Cardiac muscle cell (in vitro differentiated cells and primary cell): ENCODE data around the gene TMEM203. TPM values are rescaled to one million over a fixed set of nuclear protein-coding genes. Genes with fewer than 3 reads are reported as not detected.

Source experiments
- DNase-seq, 2 donors: peaks; one replicate each; pipeline versions ENCODE4 v3.0.0 to v3.0.0-alpha.2; 2010 to 2017; ENCODE audit warnings: low read depth in 1 of 2, low spot score in 1 of 2
- H3K27ac ChIP-seq: fragments of 200-600 bp; sonication (generic); 2 replicates; pipeline ENCODE4 v1.5.1; 2016
- H3K27me3 ChIP-seq: fragments of 200-600 bp; sonication (generic); 2 replicates; pipeline ENCODE4 v1.6.0; 2016; ENCODE audit warnings: control low read depth
- H3K36me3 ChIP-seq: fragments of 200-600 bp; sonication (generic); 2 replicates; pipeline ENCODE4 v1.5.1; 2016; ENCODE audit warnings: control low read depth
- H3K4me1 ChIP-seq: fragments of 200-600 bp; sonication (generic); 2 replicates; pipeline ENCODE4 v1.8.1; 2017; ENCODE audit warnings: low read depth, mild to moderate bottlenecking, mixed run types
- H3K4me3 ChIP-seq: fragments of 200-600 bp; sonication (generic); 2 replicates; pipeline ENCODE4 v1.5.1; 2016; ENCODE audit warnings: mild to moderate bottlenecking
- H3K9me3 ChIP-seq: fragments of 200-600 bp; sonication (generic); 2 replicates; pipeline ENCODE4 v1.5.1; 2017; ENCODE audit warnings: low read depth, mild to moderate bottlenecking, control low read depth
- polyA plus RNA-seq: library from polyadenylated mRNA; unstranded; fragments of >200 nt; fragmentation: Nextera tagmentation; extraction: Ambion mirVana; gene quantifications from 2 replicates; pipeline ENCODE4 v1.2.1, GENCODE V29; 2016
- total RNA-seq: library from RNA; depleted of rRNA; stranded (reverse); fragments of >200 nt; gene quantifications from 2 replicates; pipeline ENCODE4 v1.2.3, GENCODE V29; 2016
- TF ChIP-seq, protein P1 (sequence below): IDR thresholded peaks from 2 replicates; pipeline ENCODE4 v1.5.1; 2012; ENCODE audit warnings: low read depth, mild to moderate bottlenecking, low read length

The TMEM203 gene
- total and polyA plus RNA-seq, 2 experiments from 2014 or later, result 44.7 to 86.6 TPM

GRCh38 chr9:137194388-137194787 is 11.1 kb downstream of the TMEM203 start:
- Histone ChIP-seq H3K9me3 (no peaks in the 10 kb centered on the region), H3K4me3 (no peak overlapping the region), H3K27me3 (no peaks in the 10 kb centered on the region), H3K36me3 (peaks cover 4% of the 10 kb centered on the region), H3K27ac (no peak overlapping the region), H3K4me1 (peaks cover 29% of the 10 kb centered on the region)
- TF ChIP-seq, protein P1, sequence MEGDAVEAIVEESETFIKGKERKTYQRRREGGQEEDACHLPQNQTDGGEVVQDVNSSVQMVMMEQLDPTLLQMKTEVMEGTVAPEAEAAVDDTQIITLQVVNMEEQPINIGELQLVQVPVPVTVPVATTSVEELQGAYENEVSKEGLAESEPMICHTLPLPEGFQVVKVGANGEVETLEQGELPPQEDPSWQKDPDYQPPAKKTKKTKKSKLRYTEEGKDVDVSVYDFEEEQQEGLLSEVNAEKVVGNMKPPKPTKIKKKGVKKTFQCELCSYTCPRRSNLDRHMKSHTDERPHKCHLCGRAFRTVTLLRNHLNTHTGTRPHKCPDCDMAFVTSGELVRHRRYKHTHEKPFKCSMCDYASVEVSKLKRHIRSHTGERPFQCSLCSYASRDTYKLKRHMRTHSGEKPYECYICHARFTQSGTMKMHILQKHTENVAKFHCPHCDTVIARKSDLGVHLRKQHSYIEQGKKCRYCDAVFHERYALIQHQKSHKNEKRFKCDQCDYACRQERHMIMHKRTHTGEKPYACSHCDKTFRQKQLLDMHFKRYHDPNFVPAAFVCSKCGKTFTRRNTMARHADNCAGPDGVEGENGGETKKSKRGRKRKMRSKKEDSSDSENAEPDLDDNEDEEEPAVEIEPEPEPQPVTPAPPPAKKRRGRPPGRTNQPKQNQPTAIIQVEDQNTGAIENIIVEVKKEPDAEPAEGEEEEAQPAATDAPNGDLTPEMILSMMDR, result no peak
- no peak for DNase-seq

DNA sequence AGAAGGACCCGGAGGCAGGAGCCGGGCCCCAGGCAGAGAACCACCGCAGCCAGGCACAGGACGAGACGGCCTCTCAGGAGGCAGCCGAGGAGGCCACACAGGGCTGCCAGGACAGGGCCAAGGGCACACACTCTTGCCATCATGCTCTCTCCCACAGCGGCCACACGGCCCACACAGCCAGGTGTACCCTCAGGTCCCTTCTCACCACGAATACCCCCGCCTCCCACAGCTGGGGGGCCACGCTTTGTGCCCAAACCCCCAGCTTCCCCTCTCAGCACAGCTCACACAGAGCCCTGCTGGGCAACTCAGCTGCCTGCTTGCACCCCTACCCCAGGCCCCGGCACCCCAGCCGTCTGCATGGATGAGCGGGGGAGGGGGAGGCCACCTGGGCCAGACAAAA is 11.7 kb downstream of the TMEM203 start:
- DNase-seq, result no peak
- peaks cover 4% of the 10 kb centered on the region for H3K36me3 ChIP-seq
- TF ChIP-seq, protein P1, result no peak
- H3K9me3 ChIP-seq, result no peaks in the 10 kb centered on the region
- no peaks in the 10 kb centered on the region for H3K27me3 ChIP-seq
- H3K4me1 ChIP-seq, result peaks cover 23% of the 10 kb centered on the region
- no peak overlapping the region for H3K4me3 ChIP-seq
- no peak overlapping the region for H3K27ac ChIP-seq

DNA sequence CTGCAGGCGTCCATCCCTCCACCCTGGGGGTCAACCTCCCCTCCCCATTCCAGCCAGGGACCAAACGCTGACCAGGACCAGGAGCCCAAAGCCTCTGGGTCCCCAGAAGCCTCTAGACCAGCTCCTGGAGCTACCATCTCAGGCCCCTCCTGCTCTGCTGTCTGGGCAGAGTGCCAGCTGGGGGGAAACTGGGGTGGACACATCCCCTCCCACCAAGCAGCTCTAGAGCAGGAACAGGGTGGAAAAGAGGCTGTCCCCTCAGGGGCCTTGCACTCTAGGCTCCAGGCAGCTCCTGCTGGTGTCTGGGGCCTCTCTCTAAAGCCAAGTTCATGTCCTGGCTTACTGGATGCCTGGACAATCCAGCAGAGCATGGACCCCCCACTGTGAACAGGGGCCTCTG is 12.6 kb downstream of the TMEM203 start:
- Histone ChIP-seq H3K4me3 (no peak overlapping the region), H3K36me3 (peaks cover 4% of the 10 kb centered on the region), H3K27me3 (no peaks in the 10 kb centered on the region), H3K27ac (no peak overlapping the region), H3K4me1 (peaks cover 14% of the 10 kb centered on the region), H3K9me3 (no peaks in the 10 kb centered on the region)
- TF ChIP-seq, protein P1, result no peak
- DNase-seq, result no peak

DNA sequence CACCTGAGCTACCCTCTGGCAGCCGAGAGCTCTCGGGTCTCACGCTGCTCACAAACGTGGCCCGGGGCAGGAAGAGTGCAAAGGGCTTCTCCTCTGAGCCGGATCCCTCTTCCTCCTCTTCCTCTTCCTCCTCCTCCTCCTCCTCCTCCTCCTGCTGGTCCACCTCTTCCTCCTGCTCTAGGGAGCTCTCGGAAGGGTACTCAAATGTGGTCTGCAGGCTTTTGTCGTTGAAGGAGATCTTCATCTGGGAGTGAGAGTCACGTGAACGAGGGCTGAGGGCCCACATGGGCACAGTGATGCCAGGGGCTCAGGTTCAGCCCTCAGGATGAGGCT is 13.0 kb downstream of the TMEM203 start:
- Histone ChIP-seq H3K4me3 (no peak overlapping the region), H3K36me3 (peaks cover 4% of the 10 kb centered on the region)

DNA sequence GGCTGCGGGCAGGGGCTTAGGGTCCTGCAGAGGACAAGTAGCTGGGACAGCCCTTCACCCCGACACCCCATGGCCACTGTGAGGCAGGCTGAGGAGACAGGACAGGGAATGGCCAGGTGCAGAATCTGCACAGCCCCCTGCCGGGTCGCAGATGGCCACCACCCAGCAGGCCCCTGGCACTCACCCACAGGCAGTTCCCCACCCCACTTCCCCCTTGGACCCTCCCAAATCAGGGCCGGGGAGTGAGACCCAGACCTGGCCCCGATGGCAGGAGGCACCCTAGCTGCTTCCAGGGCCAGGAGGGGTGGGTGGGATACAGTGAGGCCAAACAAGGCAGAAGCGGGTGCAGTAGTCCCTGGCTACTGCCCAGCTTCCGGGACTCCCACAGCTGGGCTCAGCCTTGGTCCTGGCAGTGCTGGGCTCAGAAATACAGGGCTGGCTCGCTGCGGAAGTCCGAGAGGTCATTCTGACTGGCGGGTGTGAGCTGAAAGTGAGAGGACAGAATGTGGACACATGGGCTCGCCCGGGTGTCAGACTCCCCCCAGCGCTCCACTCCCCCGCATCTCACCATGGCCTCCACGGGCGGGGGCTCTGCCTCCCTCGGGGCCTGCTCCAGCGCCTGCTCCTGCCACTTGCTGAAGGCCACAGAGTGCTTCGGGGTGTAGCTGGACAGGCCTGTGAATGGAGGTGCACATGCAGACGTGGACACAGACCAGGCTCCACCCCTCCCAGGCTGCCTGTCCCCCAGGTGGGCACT is 13.6 kb downstream of the TMEM203 start:
- Histone ChIP-seq H3K9me3 (no peaks in the 10 kb centered on the region), H3K27ac (no peak overlapping the region), H3K4me1 (peaks cover 17% of the 10 kb centered on the region), H3K27me3 (no peaks in the 10 kb centered on the region), H3K4me3 (no peak overlapping the region), H3K36me3 (peaks cover 4% of the 10 kb centered on the region)
- TF ChIP-seq, protein P1, result no peak
- DNase-seq, result no peak

More for the DNA sequence above, 13.0 kb downstream of the TMEM203 start:
- peaks cover 13% of the 10 kb centered on the region for H3K4me1 ChIP-seq
- no peak for DNase-seq
- H3K27me3 ChIP-seq, result no peaks in the 10 kb centered on the region
- H3K9me3 ChIP-seq, result no peaks in the 10 kb centered on the region
- TF ChIP-seq, protein P1, result no peak
- no peak overlapping the region for H3K27ac ChIP-seq
